Measurements from ENCODE around the gene PPP2R5C.
"Not testable (repeated sequence)": the region's sequence is repeated elsewhere in the genome, so short reads cannot be mapped to it uniquely, and the experiment has no call there.

DNA sequence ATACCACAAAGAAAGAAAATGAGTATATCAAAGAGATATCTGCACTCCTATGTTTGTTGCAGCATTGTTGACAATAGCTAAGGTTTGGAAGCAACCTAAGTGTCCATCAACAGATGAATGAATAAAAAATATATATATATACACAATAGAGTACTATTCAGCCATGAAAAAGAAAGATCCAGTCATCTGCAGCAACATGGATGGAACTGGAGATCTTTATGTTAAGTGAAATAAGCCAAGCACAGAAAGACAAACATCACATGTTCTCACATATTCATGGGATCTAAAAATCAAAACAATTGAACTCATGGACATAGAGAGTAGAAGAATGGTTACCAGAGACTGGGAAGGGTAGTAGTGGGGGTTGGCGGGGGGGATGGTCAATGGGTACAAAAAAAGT lies 42.9 kb downstream of the PPP2R5C start:
- not testable (repeated sequence) for TF ChIP-seq SNAI2 (CRISPR knock-in tag; IDR thresholded peaks at IDR 0.05); GLIS3 (CRISPR knock-in tag; IDR thresholded peaks at IDR 0.05); RARB (CRISPR knock-in tag; IDR thresholded peaks at IDR 0.05); TOX (CRISPR knock-in tag; IDR thresholded peaks at IDR 0.05; ENCODE audit: borderline replicate concordance)
- TF ChIP-seq, protein P1, sequence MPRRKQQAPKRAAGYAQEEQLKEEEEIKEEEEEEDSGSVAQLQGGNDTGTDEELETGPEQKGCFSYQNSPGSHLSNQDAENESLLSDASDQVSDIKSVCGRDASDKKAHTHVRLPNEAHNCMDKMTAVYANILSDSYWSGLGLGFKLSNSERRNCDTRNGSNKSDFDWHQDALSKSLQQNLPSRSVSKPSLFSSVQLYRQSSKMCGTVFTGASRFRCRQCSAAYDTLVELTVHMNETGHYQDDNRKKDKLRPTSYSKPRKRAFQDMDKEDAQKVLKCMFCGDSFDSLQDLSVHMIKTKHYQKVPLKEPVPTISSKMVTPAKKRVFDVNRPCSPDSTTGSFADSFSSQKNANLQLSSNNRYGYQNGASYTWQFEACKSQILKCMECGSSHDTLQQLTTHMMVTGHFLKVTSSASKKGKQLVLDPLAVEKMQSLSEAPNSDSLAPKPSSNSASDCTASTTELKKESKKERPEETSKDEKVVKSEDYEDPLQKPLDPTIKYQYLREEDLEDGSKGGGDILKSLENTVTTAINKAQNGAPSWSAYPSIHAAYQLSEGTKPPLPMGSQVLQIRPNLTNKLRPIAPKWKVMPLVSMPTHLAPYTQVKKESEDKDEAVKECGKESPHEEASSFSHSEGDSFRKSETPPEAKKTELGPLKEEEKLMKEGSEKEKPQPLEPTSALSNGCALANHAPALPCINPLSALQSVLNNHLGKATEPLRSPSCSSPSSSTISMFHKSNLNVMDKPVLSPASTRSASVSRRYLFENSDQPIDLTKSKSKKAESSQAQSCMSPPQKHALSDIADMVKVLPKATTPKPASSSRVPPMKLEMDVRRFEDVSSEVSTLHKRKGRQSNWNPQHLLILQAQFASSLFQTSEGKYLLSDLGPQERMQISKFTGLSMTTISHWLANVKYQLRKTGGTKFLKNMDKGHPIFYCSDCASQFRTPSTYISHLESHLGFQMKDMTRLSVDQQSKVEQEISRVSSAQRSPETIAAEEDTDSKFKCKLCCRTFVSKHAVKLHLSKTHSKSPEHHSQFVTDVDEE (CRISPR knock-in tag; IDR thresholded peaks at IDR 0.05), result not testable (repeated sequence)

Measured in SK-N-SH treated with all-trans-retinoic acid at 6 μM for 48 hours (cell line).